ENCODE data around the gene CFAP119.
A peak's percentile ranks its signal among the peaks of the same experiment; 100 is the strongest.

The CFAP119 gene

DNA sequence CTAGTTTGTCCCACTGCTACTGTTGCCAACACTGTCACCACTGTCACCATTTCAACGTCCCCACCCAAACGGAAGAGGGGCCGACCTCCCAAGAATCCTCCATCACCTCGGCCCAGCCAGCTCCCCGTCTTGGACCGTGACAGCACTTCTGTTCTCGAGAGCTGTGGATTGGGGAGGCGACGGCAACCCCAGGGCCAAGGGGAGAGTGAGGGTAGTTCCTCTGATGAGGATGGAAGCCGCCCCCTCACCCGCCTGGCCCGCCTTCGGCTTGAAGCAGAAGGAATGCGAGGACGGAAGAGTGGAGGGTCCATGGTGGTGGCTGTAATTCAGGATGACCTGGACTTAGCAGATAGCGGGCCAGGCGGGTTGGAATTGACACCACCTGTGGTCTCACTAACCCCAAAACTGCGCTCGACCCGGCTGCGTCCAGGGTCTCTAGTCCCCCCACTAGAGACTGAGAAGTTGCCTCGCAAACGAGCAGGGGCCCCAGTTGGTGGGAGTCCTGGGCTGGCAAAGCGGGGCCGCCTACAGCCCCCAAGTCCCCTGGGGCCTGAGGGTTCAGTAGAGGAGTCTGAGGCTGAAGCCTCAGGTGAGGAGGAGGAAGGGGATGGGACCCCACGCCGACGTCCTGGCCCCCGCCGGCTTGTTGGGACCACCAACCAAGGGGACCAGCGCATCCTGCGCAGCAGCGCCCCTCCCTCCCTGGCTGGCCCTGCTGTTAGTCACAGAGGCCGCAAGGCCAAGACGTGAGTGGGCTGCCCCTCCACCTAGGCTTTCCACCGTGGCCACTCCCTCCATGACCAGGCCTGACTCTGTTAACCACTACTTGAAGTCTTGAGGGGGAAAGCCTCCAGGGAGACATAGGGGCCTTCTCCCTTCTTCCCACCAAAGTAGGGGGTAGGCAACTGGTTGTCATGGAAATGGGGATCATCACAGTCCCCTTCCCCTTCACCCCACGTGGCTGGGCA is 22.6 kb downstream of the CFAP119 start:
- no peak for DNase-seq

DNA sequence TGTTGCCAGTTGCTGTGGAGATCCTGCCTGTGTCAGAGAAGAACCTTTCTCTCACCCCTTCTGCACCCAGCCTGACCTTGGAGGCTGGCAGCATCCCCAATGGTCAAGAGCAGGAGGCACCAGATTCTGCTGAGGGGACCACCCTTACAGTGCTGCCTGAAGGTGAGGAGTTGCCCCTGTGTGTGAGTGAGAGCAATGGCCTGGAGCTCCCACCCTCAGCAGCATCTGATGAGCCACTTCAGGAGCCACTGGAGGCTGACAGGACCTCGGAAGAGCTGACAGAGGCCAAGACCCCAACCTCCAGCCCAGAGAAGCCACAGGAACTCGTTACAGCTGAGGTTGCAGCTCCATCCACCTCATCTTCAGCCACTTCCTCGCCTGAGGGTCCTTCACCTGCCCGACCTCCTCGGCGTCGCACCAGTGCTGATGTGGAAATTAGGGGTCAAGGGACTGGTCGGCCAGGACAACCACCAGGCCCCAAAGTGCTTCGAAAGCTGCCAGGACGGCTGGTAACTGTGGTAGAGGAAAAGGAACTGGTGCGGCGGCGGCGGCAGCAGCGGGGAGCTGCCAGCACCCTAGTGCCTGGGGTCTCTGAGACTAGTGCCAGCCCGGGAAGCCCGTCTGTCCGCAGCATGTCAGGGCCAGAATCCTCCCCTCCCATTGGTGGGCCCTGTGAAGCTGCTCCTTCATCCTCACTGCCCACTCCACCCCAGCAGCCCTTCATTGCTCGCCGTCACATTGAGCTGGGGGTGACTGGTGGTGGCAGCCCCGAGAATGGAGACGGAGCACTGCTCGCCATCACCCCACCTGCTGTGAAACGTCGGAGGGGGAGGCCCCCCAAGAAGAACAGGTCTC is 23.8 kb downstream of the CFAP119 start:
- DNase-seq = no peak

DNA sequence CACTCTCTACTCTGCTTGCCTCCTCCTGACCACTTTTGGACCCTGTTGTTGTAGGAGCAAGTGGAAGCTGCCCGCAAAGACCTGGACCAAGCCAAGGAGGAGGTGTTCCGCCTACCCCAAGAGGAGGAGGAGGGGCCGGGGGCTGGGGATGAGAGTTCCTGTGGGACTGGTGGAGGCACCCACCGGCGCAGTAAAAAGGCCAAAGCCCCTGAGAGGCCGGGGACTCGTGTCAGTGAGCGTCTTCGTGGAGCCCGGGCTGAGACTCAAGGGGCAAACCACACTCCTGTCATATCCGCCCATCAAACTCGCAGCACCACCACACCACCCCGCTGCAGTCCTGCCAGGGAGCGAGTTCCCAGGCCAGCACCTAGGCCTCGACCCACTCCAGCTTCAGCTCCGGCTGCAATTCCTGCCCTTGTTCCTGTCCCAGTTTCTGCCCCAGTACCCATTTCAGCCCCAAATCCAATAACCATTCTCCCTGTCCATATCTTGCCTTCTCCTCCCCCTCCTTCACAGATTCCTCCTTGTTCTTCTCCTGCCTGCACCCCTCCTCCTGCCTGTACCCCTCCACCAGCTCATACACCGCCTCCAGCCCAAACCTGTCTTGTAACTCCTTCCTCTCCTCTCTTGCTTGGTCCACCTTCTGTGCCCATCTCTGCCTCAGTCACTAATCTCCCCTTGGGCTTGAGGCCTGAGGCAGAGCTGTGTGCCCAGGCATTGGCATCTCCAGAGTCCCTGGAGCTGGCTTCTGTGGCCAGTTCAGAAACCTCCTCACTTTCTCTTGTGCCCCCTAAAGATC is 24.7 kb downstream of the CFAP119 start:
- no peak for DNase-seq

DNA sequence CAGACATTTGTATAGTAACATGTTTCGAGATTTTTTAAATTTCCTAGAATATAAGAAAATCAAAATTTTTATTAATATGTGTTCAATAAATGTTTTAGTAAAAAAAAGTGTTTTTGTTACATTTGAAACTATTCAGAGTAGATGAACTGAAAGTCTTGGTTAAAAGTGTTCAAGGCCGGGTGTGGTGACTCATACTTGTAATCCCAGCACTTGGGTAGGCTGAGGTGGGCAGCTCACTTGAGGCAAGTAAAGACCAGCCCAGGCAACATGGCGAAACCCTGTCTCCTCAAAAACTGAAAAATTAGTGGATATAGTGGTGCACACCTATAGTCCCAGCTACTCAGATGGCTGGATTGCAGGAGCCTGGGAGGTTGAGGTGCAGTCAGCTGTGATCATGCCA is 30.5 kb downstream of the CFAP119 start:
- no peak for DNase-seq

DNA sequence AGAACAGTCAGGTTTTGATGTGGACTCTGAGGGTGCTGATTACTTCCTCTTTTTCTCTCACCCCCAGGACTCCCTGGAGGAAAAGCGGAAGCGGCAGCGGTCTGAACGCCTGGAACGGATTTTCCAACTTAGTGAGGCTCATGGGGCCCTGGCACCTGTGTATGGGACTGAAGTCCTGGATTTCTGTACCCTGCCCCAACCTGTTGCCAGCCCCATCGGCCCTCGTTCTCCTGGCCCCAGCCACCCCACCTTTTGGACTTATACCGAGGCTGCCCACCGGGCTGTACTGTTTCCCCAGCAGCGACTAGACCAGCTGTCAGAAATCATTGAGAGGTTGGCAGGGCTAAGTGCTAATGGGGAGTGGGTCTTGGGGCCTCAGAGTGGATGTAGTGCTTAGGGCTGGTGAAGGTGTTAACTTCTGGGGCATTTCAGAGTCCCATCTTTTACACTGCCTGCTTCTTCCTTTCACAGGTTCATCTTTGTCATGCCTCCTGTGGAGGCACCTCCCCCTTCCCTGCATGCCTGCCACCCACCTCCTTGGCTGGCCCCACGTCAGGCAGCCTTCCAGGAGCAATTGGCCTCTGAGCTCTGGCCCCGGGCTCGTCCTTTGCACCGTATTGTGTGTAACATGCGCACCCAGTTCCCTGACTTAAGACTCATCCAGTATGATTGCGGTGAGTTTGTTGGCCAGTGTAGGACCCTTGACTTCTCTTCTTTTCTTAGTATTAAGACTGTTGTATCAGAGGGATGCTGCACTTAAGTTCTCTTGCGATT is 32.8 kb downstream of the CFAP119 start:
- no peak for DNase-seq

DNA sequence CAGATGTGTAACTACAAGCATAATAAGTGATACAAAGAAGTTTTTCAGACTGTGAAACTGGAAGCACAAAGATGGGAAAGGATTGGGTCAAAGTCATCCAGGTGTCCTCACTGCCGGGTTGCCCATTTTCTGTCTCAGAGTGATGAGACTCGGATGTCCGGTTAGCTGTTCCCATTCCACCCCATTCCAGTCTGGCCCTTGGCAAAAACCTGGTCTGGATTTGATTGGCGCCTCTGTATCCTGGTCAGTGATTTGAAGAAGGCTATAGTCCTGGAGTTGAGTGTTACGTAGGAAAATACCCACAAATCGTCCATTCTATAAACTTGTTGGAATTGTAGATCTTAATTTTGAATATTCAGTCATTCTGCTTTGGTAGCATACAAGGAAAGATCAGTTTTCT is 33.5 kb downstream of the CFAP119 start:
- DNase-seq = no peak

DNA sequence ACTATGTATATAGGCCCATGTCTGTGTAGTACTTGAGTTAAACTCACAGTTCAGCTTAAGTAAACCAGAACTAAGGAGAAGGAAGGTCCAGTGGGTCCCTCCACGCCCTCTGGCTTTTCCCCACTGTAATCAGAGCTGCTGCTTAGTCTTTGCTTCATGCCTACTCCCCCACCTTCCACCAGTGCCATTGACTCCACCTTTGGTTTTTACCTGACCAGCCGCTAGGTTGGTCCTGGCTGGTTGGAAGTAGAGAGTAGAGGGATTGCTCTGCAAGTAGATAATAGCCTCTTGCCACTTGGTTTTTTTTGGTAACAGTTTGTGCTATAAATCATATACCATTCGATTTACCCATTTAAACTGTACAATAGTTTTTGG is 36.5 kb downstream of the CFAP119 start:
- DNase-seq = no peak

DNA sequence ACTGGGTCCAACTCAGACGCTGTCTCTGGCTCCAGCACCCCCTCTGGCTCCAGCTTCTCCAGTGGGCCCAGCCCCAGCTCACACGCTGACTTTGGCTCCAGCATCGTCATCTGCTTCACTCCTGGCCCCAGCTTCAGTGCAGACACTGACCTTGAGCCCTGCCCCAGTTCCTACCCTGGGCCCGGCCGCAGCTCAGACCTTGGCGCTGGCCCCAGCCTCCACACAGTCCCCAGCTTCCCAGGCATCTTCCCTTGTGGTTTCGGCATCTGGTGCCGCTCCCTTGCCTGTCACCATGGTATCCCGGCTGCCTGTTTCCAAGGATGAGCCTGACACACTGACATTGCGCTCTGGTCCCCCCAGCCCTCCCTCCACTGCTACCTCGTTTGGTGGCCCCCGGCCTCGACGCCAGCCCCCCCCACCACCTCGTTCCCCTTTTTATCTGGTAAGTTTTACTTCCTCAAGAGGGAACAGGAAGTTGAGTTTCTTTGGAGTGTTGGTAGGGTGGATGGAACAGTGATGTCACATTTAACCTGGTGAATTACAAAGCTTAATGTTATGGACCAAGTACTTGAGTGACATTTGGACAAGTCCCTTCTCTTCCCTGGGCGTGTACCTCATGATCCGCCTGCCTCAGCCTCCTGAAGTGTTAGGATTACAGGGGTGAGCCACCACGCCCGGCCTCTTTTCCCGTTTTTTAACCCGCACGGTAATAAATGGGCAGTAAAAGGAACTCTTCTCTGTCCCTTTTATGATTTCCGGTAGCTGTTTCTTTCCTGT is 37.0 kb downstream of the CFAP119 start:
- DNase-seq = no peak

DNA sequence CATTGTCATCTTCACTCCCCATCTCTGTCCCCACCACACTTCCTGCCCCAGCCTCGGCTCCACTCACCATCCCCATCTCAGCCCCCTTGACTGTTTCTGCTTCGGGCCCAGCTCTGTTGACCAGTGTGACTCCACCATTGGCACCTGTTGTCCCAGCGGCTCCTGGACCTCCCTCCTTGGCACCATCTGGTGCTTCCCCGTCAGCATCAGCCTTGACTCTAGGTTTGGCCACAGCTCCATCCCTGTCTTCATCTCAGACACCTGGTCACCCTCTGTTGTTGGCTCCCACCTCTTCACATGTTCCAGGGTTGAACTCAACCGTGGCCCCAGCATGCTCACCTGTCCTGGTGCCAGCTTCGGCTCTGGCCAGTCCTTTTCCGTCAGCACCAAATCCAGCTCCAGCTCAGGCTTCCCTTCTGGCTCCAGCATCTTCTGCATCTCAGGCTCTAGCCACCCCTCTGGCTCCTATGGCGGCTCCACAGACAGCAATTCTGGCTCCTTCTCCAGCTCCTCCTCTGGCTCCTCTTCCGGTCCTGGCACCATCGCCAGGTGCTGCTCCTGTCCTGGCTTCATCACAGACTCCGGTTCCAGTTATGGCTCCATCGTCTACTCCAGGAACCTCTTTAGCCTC is 38.0 kb downstream of the CFAP119 start:
- no peak for DNase-seq

DNA sequence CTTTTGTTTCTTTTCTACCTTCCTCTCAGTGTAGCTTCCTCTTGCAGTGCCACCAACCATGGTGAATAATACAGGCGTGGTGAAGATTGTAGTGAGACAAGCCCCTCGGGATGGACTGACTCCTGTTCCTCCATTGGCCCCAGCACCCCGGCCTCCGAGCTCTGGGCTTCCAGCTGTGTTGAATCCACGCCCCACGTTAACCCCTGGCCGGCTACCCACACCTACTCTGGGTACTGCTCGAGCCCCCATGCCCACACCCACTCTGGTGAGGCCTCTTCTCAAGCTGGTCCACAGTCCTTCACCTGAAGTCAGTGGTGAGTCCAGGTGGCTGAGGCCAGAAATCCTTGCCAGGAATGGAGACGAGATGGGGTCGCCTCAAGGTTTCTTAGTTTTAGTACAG is 38.9 kb downstream of the CFAP119 start:
- no peak for DNase-seq

DNA sequence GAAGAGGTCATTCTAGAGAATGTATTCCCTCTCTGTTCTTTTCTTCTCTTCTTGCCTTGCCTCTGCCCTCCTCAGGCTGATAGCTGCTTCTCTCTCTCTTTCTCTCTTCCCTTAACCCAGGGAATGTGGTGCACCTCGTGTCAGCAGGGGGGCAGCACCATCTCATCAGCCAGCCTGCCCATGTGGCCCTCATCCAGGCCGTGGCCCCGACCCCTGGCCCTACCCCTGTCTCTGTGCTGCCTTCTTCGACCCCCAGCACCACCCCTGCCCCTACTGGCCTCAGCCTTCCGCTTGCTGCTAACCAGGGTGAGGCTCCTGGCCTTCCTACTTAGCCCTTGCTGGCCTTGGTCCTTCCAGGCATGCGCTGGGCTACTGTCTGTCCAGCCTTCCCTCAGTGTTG is 39.4 kb downstream of the CFAP119 start:
- no peak for DNase-seq

DNA sequence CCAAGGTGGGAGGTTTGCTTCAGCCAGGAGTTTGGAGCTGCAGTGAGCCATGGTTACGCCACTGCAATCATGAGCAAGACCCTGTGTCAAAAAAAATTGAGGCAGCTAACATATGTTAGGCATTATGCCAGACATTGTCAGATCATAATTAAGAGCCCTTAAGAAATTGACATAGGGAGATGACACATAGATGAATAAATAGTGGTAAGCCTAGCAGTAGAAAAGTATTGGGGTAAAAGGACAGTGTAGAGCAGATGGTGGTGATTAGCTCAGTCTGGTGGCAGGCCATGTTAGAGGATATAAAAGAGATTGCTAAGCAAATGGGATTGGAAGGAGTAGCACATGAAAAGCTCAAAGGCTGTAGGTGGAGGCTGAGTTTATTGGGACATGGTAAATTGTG is 40.3 kb downstream of the CFAP119 start:
- DNase-seq = no peak

DNA sequence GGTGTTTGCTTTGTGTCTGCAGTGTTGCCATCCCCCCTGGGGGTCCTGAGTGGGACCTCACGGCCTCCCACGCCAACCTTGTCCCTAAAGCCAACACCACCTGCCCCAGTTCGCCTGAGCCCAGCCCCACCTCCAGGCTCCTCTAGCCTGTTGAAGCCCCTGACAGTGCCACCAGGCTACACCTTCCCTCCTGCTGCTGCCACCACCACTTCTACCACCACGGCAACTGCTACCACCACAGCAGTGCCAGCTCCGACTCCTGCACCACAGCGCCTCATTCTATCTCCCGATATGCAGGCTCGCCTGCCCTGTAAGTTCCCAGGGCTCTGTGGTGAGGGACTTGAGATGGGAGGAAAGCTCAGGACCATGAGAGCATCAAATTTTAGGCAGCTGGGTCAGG is 40.7 kb downstream of the CFAP119 start:
- DNase-seq = no peak

DNA sequence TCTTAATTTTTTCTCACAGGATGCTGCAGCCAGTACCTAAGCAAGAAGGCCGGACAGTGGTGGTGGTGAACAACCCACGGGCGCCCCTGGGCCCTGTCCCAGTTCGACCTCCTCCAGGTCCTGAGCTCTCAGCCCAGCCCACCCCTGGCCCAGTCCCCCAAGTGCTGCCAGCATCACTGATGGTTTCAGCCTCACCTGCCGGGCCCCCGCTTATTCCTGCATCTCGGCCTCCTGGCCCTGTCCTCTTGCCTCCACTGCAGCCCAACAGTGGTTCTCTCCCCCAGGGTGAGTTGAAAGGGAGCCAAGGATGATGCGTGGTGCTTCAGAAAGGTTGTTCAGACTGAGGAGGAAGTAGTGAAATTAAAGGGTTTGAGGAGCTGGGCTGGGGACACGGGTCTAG is 41.2 kb downstream of the CFAP119 start:
- DNase-seq = no peak

DNA sequence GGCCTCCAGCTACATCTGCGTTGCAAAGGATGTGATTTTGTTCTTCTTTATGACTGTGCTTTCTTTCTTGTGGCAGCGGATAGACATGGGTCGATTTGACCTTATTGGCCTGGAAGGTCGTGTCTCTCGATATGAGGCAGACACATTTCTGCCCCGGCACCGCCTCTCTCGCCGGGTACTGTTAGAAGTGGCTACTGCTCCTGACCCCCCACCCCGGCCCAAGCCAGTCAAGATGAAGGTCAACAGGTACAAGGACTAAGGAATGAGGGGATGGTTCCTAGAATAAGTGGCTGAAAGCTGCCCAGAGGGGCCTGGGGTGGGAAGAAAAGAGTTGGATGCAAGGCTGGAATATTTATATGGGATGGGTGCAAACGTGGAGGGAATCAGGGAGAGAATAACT is 41.8 kb downstream of the CFAP119 start:
- DNase-seq = no peak

DNA sequence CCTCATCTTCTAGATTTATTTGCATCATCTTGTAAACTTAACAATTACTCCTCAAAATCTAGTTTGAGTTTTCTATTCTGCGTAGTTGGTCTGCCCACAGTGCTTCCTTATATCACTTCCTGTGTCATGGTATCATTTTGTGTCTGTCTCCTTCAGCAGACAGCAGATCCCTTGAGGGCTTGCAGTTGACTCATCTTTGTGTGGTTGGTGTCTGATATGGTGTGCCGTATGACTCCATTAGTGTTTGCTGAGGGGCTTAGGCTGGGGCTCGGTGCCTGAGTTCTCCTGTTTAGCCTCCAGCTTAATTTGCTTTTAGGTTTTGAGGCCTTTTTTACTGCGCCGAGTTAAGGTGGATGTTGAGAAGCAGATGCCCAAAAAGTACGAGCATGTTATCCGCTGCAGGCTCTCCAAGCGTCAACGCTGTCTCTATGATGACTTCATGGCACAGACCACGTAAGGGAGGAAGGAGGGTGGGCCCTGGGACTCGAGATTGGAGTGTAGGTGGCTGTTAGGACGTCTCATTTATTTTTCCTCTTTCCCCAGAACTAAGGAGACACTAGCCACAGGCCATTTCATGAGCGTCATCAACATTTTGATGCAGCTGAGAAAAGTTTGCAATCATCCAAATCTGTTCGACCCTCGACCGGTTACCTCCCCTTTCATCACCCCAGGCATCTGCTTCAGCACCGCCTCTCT is 46.0 kb downstream of the CFAP119 start:
- DNase-seq = peak; percentile 26

DNA sequence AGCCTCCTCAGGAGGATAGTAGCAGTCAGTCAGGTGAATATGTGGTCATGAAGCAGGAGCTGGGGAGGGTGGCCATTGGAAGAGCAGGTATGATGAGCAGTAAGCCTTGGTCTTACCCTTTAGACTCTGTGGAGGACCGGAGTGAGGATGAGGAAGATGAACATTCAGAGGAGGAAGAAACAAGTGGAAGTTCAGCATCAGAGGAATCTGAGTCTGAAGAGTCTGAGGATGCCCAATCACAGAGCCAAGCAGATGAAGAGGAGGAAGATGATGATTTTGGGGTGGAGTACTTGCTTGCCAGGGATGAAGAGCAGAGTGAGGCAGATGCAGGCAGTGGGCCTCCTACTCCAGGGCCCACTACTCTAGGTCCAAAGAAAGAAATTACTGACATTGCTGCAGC is 50.1 kb downstream of the CFAP119 start:
- DNase-seq = no peak

DNA sequence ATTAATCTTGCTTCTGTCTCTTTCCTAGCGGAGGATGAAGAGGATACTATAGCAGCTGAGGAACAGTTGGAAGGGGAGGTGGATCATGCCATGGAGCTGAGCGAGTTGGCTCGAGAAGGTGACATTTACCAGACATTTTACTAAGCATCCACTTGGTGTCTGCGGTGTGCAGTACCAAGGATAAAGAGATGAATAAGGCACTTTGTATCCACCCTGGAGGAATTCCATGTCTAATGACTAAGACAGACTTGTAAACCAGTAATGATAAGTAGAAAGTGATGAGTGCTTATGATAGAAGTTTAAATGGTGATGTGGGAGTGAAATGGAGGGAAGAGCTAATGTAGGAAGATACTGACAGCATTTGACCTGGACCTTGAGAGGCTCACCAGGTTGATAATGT is 50.9 kb downstream of the CFAP119 start:
- no peak for DNase-seq

Data from stimulated activated CD4-positive, alpha-beta T cell treated with anti-CD3 and anti-CD28 coated beads, Interleukin-4, amount 100 ng/mL, for 1 hour (primary cell).